Fibroblast of lung (primary cell): ENCODE results near the gene TBXAS1. TPM values are rescaled to one million over a fixed set of nuclear protein-coding genes. Genes with fewer than 3 reads are reported as not detected.

ENCODE experiments used
- DNase-seq, 2 donors: peaks; one replicate each; pipeline versions ENCODE4 v3.0.0 to v3.0.0-alpha.2; 2010; ENCODE audit warnings: low read depth in 2 of 2
- H2AFZ ChIP-seq: 2 replicates; pipeline ENCODE4 v1.5.1; 2012; ENCODE audit warnings: low read length, control low read depth, inconsistent platforms
- H3K27ac ChIP-seq: 2 replicates; pipeline ENCODE4 v1.5.1; 2011; ENCODE audit warnings: low read length, control low read depth; ENCODE audit not compliant: insufficient read depth
- H3K27me3 ChIP-seq: 2 replicates; pipeline ENCODE4 v1.5.1; 2011; ENCODE audit warnings: mild to moderate bottlenecking, low read length; ENCODE audit not compliant: control insufficient read depth, insufficient read depth
- H3K36me3 ChIP-seq: 2 replicates; pipeline ENCODE4 v1.5.1; 2011; ENCODE audit warnings: low read length; ENCODE audit not compliant: control insufficient read depth, insufficient read depth
- H3K4me1 ChIP-seq: 2 replicates; pipeline ENCODE4 v1.5.1; 2011; ENCODE audit warnings: low read length; ENCODE audit not compliant: control insufficient read depth, insufficient read depth; ENCODE audit errors: extremely low read depth
- H3K4me2 ChIP-seq: 2 replicates; pipeline ENCODE4 v1.5.1; 2011; ENCODE audit warnings: low read length, control low read depth; ENCODE audit not compliant: insufficient read depth; ENCODE audit errors: extremely low read depth
- H3K4me3 ChIP-seq, 4 experiments: fragments of 200-600 bp in 1 of 4; sonication (generic) in 1 of 4; replicated peaks in 1 of 4; 2 replicates each; pipeline ENCODE4 v1.5.1; 2011 to 2016; ENCODE audit warnings: low read length in 4 of 4, low read depth in 3 of 4, mild to moderate bottlenecking in 3 of 4, control low read depth in 2 of 4, inconsistent platforms in 1 of 4, mixed read lengths in 1 of 4; ENCODE audit not compliant: insufficient read depth in 1 of 4; ENCODE audit errors: control extremely low read depth in 1 of 4
- H3K79me2 ChIP-seq: 2 replicates; pipeline ENCODE4 v1.5.1; 2012; ENCODE audit warnings: mild to moderate bottlenecking, low read length, inconsistent platforms; ENCODE audit not compliant: control insufficient read depth, insufficient read depth
- H3K9ac ChIP-seq: 2 replicates; pipeline ENCODE4 v1.5.1; 2011; ENCODE audit warnings: mild to moderate bottlenecking, low read length, control low read depth; ENCODE audit not compliant: insufficient read depth
- H3K9me3 ChIP-seq: 2 replicates; pipeline ENCODE4 v1.5.1; 2012; ENCODE audit warnings: low read depth, low read length; ENCODE audit not compliant: control insufficient read depth, insufficient read depth
- H4K20me1 ChIP-seq: 2 replicates; pipeline ENCODE4 v1.5.1; 2011; ENCODE audit warnings: low read length; ENCODE audit not compliant: control insufficient read depth, insufficient read depth; ENCODE audit errors: extremely low read depth
- EZH2 ChIP-seq: IDR thresholded peaks from 2 replicates; pipeline ENCODE4 v1.5.1; 2012; ENCODE audit warnings: low read length, control low read depth, mild to moderate bottlenecking; ENCODE audit errors: missing control alignments
- polyA plus RNA-seq, 2 donors: library from polyadenylated mRNA; depleted of rRNA in 1 of 2; stranded (reverse) in 1 of 2; unstranded in 1 of 2; fragments of >200 nt; gene quantifications; 2 replicates each; pipeline ENCODE4 v1.2.1, GENCODE V29; 2011 to 2012; ENCODE audit warnings: missing spikeins in 1 of 2
- total RNA-seq: library from RNA; depleted of rRNA; stranded (reverse); fragments of >200 nt; gene quantifications from 2 replicates; pipeline ENCODE4 v1.2.1, GENCODE V29; 2014
- TF ChIP-seq, protein P1 (sequence below), 2 donors: IDR thresholded peaks in 1 of 2; conservative IDR thresholded peaks in 1 of 2; 1 replicate in 1 of 2; 2 replicates in 1 of 2; pipeline ENCODE4 v1.5.1; 2011 to 2012; ENCODE audit warnings: low read length in 2 of 2, control low read depth in 1 of 2, inconsistent platforms in 1 of 2, low read depth in 1 of 2, mild to moderate bottlenecking in 1 of 2

Gene TBXAS1
- total and polyA plus RNA-seq, 2 donors (not counting 1 experiment from before 2014, with no cell fraction given): 1.5 to 2.1 TPM

DNA sequence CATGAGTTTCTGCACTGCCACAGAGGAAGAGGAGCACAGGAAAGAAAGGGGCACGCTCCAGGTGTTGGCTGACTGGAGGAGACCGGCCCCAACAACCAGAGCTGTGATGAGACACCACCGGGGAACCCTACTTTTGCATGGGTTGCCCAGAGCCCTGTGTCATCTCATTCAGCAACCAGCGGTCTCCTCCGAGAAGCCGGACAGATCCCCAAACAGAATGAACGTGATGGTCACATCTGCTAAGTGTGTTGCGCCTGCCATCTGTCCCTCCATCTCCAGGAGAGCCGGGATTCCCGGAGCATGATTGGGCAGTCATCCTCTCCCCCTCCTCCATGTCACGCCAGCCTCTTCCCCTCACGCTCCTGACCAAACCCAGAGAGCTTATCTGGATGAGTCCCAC, 210.8 kb downstream of the TBXAS1 start:
- Histone ChIP-seq H3K9ac (no peak overlapping the region), H3K27me3 (no peaks in the 10 kb centered on the region), H3K9me3 (no peaks in the 10 kb centered on the region), H4K20me1 (no peaks in the 10 kb centered on the region), H3K79me2 (no peaks in the 10 kb centered on the region), H3K36me3 (peaks cover 10% of the 10 kb centered on the region), H3K27ac (no peak overlapping the region), H3K4me1 (peaks cover 4% of the 10 kb centered on the region), H3K4me2 (no peak overlapping the region), H3K4me3 (no peak overlapping the region), H2AFZ (no peak overlapping the region)
- TF ChIP-seq, protein P1, sequence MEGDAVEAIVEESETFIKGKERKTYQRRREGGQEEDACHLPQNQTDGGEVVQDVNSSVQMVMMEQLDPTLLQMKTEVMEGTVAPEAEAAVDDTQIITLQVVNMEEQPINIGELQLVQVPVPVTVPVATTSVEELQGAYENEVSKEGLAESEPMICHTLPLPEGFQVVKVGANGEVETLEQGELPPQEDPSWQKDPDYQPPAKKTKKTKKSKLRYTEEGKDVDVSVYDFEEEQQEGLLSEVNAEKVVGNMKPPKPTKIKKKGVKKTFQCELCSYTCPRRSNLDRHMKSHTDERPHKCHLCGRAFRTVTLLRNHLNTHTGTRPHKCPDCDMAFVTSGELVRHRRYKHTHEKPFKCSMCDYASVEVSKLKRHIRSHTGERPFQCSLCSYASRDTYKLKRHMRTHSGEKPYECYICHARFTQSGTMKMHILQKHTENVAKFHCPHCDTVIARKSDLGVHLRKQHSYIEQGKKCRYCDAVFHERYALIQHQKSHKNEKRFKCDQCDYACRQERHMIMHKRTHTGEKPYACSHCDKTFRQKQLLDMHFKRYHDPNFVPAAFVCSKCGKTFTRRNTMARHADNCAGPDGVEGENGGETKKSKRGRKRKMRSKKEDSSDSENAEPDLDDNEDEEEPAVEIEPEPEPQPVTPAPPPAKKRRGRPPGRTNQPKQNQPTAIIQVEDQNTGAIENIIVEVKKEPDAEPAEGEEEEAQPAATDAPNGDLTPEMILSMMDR (conservative IDR thresholded peaks at IDR 0.05 in 1 of 2, IDR thresholded peaks at IDR 0.05 in 1 of 2; ENCODE audit: low read depth in 1 of 2, low read length in 2 of 2): no peak
- TF ChIP-seq EZH2: no peak
- no peak for DNase-seq

DNA sequence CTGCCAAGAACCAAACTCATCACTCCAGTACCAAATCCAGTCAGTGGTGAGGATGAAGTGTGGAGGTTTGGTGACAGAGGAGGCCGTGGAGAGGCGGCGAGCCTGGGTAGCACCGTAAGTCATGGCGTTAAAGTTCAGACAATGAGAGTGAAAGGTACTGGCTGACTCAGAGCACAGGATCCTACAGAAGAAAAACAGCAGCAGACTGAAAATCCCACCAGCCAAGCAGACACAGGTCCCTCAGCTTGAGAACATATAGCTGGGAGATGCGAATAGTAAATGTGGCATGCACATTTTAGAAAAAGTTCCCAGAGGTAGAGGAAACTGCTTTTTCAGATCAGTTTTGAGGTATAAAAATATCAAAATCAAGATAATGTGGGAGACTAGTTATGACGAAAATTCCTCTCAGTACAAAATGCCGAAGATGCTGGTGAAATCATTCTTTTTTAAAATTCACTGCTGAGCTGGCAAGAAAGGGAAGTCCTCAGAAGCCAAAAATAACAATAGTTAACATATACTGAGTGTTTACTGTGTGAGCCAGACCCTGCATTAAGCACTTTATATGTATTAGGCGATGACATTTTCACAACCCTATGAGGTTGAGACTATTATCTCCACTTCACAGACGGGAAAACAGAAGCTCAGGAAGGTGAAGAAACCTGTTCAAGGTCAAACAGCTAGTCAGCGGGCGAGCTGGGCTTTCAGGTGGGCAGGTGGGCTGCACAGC, 212.8 kb downstream of the TBXAS1 start:
- Histone ChIP-seq H3K4me3 (no peak overlapping the region), H3K36me3 (peaks cover 10% of the 10 kb centered on the region), H3K79me2 (no peaks in the 10 kb centered on the region), H3K9ac (no peak overlapping the region), H3K4me1 (no peaks in the 10 kb centered on the region), H2AFZ (no peak overlapping the region), H3K27me3 (no peaks in the 10 kb centered on the region), H3K27ac (no peak overlapping the region), H4K20me1 (no peaks in the 10 kb centered on the region), H3K9me3 (no peaks in the 10 kb centered on the region), H3K4me2 (no peak overlapping the region)
- DNase-seq: peak; percentile 50 to 65
- no peak for TF ChIP-seq EZH2
- TF ChIP-seq, protein P1 (conservative IDR thresholded peaks at IDR 0.05 in 1 of 2, IDR thresholded peaks at IDR 0.05 in 1 of 2; ENCODE audit: low read depth in 1 of 2, low read length in 2 of 2): no peak

DNA sequence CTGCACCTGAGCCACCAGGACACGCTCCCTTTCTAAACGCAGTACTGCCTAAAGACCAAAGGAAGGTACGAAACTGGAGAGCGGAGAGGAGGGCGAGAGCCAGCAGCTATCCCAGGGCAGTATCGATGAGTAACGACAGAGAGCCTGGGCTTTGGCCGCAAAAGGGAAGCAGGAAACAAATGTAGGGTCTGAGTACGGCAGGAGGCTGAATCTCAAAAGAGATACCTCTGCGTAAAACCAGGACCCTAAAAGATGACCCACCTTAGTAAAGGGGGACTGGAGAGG, 213.3 kb downstream of the TBXAS1 start:
- Histone ChIP-seq H3K79me2 (no peaks in the 10 kb centered on the region), H3K27me3 (no peaks in the 10 kb centered on the region), H3K9ac (no peak overlapping the region), H3K4me2 (no peak overlapping the region), H3K4me1 (no peaks in the 10 kb centered on the region), H3K4me3 (no peak overlapping the region), H3K27ac (no peak overlapping the region), H3K9me3 (no peaks in the 10 kb centered on the region), H3K36me3 (peaks cover 9% of the 10 kb centered on the region), H4K20me1 (no peaks in the 10 kb centered on the region), H2AFZ (no peak overlapping the region)
- no peak for TF ChIP-seq EZH2
- TF ChIP-seq, protein P1 (conservative IDR thresholded peaks at IDR 0.05 in 1 of 2, IDR thresholded peaks at IDR 0.05 in 1 of 2; ENCODE audit: low read depth in 1 of 2, low read length in 2 of 2): no peak
- DNase-seq: no peak
